VCaP (cell line): Measurements from ENCODE around the gene NSF.
"Not testable (repeated sequence)": the region's sequence is repeated elsewhere in the genome, so short reads cannot be mapped to it uniquely, and the experiment has no call there.

Source experiments
- H3K27ac ChIP-seq: fragments of 450-650 bp; 2 replicates; pipeline ENCODE4 v1.5.1; 2017

NSF gene

DNA sequence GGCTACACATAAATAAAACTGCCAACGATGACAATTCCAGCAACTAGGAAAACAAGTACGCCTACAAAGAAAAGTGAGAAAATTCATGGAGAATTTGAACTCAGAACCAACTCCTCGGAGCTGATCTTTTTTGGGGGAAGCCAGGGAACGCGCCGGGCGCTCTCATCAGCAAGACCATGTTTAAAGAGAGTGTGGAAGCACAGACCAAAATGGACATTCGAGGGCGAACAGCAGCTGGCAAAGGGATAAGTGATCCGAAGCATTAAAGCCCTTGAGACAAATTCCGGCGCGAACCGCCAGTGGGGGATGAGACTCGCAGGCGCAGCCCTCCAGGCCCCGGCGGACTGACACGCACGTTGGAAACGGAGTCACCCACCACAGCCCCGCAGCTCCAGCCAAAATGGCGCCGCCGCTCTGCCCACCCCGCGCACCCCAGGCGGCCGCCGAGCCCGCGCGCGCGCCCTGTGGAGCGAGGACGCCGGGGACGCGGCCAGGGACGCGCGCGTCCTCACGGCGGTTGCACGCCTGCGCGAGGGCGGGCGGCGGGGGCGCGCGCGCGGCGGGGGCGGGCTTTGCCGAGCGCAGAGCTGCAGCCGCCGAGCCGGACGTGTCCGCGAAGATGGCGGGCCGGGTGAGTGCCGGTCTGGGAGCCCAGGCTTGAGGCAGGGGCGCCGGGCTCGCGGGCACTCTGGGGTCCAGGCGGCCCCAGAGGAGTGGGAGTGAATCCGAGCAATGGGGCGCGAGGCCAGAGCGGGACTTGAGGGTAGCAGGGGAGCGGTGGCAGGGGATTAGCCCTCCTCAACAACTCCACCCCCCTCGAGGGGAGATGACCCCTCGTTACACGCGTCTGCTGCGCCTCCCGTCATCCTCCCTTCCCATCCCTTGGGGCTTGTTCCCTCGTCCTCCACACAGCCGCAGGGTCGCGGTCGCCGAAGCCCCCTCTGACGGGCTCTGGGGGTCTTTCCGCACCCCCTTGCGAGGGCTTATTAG is at the start of gene NSF:
Gene NSF, plus strand, starts transcription at position 513 of the 990 bp plus-strand sequence. Its CDS starts 107 bp downstream, at position 620.
- not testable (repeated sequence) for H3K27ac ChIP-seq

DNA sequence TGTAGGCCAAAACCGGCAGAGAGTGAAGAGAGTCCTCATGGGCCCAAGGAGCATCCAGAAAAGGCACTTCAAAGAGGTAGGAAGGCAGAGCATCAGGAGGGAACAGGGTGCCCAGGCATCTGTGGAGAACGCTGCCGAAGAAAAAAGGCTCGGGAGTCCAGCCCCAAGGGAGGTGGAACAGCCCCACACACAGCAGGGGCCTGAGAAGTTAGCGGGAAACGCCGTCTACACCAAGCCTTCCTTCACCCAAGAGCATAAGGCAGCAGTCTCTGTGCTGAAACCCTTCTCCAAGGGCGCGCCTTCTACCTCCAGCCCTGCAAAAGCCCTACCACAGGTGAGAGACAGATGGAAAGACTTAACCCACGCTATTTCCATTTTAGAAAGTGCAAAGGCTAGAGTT is 41.9 kb upstream of the NSF start:
- H3K27ac ChIP-seq: not testable (repeated sequence)

DNA sequence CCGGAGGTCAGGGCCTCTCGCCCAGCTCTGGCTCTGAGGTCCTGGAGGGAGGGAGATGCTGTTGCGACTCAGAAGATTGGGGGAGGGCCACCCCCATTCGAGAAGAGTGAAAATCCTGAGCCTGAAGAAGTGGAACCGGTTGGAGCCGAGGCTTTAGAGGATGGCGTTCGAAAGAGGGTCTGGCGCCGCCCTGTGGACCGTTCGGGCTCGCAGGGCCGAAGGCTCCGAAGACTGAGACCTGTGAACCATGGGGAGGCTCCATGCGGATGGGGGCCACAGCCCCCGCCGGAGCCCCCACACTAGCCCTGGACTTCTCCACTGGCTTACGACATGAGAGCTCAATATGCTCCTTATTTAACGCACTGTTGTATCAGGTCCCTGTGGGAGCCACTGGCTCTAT is 31.3 kb upstream of the NSF start:
- H3K27ac ChIP-seq: not testable (repeated sequence)

DNA sequence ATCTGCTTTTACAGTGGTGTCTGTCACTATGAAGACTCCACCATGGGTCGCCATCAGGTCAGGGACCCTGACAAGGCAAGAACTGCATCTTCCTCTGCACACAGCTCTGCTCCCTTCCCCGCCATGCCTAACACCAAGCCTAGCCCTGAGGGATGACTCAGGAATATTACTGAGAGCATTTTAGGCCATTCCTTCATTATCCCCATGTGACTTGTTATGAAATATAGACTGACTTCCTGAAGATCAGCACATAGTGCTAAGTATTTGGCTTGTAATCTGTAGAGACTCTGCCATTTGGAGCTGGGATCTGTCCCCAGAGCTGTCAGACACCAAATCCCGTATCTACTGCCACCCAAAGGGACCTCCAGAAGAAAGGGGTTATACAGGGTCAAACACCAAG is 30.4 kb upstream of the NSF start:
- not testable (repeated sequence) for H3K27ac ChIP-seq

DNA sequence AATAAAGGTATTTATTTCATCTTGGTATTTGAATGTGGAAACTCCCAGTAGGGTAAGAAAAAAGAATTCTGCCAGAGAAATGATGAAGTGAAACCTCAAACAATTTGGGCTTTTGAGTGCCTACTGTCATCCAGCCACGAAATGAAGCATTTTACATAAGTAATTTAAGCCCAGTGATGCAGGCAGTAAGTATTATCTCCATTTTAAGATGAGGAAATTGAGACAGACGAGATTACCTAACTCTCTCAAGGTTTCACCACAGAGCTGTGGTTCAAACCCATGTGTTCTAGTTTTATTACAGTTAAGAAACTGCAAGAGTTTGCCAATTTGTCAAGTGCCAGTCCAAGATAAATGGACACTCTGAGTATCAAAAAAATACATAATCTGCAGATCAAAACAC is 24.2 kb upstream of the NSF start:
- H3K27ac ChIP-seq: not testable (repeated sequence)

DNA sequence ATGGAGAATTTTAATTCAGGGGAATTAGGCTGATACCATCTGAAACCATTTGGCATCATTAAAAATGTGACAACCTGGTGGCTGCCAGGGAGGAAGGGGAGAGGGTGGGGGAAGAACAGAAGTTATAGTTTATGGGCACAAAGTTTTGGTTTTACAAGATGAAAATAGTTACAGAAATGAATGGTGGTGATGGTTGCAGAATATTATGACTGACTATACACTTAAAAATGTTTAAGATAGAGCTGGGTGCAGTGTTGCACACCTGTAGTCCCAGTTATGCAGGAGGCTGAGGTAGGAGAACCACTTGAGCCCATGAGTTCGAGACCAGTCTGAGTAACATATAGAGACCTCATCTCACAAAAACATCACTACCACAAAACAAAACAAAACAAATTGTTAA is 23.5 kb upstream of the NSF start:
- H3K27ac ChIP-seq: not testable (repeated sequence)

DNA sequence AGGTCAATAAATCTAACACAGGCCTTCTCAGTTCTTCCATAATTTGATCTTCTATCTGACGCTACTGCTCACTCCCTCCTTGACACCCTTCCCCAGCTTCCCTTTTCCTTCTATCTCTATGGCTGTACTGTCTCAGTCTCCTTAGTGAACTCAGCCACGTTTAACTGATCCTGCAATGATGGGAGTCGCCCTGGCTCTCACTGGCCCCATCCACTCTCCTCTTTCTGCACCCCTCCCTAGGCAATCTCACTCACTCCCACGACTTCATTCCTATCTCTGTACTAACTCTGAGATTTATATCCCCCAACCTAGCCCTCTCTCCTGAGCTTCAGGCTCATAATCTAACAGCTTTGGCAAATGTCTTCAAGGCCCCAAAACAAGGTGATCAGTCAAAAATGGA is 18.7 kb upstream of the NSF start:
- not testable (repeated sequence) for H3K27ac ChIP-seq

DNA sequence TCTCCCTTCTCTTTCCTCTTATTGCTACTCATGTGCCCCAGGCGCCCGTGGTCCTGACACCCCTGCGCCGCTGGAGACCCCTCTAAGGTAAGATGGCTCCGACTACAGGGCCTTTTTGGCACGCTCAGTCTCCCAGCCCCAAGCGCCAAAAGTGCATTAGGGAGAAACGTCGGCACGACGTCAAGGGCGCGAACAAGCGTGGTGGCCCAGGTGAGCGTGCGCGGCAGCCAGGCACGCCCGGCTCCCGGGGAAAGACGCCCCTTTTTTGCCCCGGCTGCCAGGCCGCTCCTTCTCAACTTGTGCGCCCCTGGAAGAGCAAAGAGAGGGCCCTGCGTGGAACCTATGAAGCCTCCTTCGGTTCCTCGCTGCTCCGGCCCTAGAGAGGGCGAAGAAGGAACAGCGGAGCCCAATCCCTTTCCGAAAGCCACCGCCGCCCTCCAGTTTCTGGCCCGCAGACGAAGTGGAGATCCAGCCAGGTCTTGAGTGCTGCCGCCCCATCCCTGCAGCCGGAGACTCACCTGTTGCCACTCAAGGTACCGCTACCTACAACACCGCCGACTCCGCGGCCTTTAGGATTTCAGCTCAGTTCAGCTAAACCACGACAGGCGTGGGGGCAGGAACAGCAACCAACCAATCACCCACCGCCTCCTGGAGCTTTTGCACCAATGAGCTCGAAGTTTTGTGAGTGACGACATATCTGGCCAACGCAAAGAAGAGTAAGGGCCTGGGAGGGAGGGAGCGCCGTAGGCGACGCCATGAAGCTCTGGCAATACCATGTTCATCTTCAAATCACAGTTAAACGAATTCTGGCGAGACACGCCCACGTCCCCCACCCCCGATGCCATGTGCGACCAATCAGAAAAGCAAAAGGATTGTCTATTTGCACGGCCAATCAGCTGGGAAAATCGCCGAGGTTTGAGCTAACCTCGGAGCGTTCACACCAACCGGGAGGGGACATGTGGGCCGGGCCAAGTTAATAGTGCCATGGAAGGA is 11.1 kb upstream of the NSF start, which contains the start of gene ARL17A:
Gene ARL17A, minus strand, starts transcription at position 609 of the 993 bp plus-strand sequence. CDS start 3,369 bp downstream, outside the sequence.
- not testable (repeated sequence) for H3K27ac ChIP-seq

DNA sequence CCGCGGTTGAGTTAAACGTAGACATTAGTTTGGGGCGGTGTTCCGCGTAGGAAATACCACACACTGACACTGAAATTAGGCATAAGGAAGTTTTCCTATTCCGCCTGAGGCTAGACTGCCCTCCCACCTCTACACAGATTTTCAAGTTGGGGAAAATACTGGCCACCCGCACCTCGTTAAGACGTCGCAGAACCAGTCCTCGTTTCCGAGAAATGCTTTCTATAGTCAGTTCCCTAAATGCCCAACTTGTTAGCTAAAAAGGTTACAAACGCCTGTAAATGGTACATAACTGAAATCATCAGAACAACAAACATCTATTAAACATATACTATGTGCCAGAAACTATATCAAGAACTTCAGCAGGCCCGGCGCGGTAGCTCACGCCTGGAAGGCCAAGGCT is 10.4 kb upstream of the NSF start:
- H3K27ac ChIP-seq: not testable (repeated sequence)

DNA sequence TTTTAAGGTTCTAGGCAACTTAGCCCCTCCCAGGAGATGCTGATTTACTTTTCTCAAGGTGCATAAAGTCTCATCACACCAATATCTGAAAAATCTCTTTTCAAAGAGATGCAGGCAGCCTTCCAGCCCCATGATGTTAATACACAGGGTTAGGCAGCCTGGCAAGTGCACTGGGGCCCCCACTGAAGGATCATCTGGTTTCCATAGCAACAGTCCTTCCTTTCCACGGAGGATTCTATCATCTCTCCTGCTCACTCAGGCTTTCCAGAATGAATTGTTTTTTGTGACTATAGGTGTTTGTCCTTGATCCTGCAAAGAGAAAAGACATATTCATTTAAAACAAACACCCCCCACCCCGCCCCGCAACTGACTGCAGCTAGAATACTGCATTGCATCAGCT is 5.0 kb upstream of the NSF start:
- not testable (repeated sequence) for H3K27ac ChIP-seq

DNA sequence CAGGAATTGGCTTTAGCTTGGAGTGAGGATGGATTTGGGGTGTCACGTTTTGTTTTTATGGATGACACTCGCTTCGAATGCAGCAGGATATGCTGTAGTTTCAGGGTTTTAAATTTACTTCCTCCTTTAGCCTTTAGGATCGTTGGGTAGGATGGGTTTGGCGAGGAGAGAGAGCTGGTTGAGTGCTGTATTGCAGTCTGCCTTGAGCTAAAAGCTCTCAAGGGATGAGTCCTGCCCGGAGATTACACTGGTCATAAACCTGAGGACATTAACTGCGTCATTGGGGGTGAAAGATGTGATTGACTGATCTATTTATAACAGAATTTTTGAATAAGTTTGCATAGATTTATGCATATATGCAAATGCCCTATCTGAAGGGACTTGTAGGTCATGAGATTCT is 863 bp downstream of the NSF start:
- not testable (repeated sequence) for H3K27ac ChIP-seq

DNA sequence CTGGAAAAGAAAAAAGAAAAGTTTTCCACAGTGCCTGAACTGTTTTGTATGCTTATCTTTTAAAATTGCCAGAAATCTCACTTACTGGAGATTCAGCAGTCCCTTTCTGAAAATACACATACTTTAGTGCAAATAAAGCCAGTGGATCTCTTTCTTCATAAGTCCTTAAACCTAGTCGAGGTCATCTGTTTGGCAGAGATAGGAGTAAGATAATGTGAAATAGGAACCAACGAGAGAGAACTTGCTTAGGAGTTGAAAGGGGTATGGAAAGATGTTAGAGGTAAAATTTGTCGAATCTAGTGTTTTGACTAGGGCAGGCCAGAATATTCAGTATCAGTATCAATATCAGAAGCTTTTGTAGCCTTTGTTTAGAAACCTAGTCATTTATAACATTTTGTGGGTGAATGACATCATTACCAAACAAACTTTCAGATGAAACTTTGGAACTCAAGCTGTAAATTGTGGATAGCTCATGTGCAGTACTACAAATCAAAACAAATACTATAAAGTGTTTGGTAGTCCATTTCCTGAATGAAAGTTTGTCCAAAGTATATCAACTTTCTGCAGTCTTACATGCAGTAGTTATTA is 8.0 kb downstream of the NSF start:
- not testable (repeated sequence) for H3K27ac ChIP-seq

DNA sequence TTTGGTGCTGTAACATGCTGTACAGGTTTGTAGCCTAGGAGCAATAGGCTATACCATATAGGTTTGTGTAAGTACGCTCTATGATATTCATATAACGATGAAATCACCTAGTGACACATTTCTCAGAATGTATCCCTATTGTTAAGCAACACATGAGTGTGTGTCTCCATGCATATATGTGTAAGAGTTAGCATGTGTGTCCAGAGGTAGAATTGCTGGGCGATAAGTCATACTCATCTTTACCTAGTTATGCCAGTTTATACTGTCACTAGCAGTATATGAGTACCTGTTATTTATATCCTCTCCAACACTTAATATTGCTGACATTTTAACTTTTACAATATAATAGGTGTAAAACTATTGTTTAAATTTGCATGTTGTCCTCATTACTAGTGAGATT is 10.3 kb downstream of the NSF start:
- not testable (repeated sequence) for H3K27ac ChIP-seq

DNA sequence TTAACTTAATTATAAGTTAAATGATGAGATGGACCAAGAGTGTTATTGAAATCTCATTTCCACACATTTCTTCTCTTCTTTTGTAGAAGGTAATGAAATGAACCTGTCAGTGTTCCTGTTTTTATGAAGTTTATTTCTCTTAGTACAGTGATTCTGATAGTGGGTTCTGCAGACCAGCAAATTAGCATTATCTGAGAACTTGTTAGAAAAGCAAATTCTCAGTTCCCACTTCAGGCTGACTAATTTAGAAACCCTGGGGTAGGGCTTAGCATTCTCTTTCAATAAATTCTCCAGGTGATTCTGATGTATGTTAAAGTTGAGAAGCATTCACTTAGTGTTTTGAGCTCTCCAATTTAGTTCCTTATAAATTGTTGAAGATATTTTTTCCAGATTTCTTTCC is 12.7 kb downstream of the NSF start:
- H3K27ac ChIP-seq: not testable (repeated sequence)

DNA sequence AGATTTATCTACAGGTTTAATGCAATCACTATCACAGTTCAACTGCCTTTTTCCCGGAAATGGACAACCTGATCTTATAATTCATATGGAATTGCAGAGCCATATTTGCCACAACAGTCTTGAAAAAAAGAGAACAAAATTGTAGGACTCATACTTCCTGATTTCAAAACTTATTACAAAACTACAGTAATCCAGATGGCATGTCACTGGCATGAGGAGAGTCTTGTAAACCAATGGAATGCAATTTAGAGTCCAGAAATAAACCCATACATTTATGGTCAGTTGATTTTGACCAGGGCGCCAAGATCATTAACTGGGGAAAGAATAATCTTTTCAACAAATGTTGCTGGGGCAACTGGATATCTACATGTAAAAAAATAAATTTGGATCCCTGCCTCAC is 20.8 kb downstream of the NSF start:
- H3K27ac ChIP-seq: not testable (repeated sequence)

DNA sequence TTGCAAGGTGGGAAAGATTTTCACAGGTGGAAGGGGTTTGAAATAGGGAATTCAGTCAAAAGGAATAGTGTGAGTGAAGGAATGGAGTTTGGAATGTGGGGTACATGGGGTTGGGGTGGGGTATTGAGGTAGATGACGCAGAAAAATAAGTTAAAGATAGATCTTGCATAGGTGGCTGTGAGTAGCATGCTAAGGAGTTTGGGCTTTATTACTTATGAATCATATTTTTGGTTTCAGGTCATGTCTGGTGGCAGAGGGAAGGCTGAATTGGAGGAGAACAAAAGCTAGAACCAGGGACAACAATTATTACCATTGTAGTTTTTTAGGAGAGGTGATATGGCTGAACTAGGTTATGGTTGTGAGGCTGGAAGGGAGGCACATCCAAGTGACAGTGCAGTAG is 23.4 kb downstream of the NSF start:
- H3K27ac ChIP-seq: not testable (repeated sequence)

DNA sequence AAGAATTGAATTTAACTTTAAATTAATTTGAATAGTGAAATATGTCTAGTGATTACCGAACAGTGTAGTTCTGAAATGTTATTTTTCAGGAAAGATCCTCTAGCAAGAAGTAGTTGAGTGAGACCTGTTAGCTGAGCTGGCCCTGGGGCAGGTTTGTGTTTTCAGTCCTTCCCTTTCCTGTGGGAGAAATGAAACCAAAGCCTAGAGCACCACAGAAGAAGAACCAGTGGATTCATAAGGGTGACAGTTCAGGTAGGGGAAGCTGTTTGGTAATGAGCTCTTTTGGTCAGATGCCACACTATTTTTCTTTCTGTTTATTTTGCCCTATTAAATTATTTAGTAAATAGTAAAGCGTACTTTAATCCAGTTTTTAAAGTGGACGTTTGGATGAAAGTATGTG is 26.7 kb downstream of the NSF start:
- not testable (repeated sequence) for H3K27ac ChIP-seq

DNA sequence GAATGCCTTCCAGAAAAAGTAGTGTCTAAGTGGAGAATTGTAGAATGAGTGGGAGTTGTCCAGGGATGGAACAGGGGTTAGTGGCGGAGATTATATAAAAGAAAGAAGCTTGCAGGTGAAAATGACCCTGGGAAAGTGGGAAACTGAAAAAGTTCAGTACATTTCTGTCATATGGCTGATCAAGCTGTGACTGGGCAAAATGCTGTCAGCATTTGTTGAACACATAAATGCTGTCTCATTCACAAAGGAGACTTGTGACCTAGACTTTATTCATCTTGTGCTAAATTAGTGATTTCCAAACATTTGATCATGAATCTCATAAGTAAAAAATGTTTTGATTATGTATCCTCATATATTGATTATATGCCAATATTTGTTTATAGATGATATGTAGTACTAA is 28.5 kb downstream of the NSF start:
- H3K27ac ChIP-seq: not testable (repeated sequence)

DNA sequence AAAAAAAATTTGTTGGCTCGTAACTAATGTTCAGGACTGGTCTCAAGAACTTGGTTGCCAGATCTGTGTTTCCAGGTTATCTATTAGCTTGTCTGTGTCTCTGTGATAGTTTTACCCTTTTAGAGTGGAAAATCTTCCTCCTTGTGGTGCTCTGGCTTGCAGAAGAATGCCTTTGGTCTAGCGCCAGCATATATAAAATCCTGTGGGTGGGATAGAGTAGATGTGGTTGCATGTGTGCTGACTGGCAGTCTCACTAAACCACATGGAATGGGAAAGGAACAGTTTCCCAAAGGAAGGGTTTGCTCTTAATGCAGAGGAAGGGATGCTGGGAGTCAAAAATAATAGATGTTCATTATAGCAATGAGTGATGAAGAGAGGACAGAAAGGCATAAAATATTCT is 33.3 kb downstream of the NSF start:
- H3K27ac ChIP-seq: not testable (repeated sequence)

DNA sequence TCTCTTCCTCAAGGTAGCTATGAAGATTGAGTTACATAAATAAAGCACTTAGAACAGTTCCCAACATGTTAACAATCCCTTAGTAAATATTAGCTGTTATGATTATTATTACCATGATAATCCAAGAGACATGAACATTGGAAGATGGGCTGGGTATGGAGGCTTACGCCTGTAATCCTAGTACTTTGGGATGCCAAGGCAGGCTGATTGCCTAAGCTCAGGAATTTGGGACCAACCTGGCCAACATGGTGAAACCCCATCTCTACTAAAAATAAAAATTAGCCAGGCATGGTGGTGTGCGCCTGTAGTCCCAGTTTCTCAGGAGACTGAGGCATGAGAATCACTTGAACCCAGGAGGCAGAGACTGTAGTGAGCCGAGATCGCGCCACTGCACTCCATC is 34.3 kb downstream of the NSF start:
- H3K27ac ChIP-seq: not testable (repeated sequence)

DNA sequence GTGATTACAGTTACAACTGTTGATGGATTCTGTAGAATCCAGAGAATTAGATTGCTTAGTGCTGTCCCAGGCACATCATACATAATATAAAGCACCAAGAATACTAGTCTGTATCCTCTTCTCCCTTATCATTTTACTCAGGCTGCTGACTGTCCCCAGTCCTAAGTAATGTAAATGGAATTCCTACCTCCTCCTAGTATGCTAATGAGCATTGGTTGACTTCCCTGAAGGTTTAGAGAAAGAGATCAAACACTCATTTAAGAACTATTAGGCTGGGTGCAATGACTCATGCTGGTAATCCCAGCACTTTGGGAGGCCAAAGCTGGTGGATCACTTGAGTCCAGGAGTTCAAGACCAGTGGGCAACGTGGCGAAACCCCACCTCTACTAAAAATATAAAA is 37.0 kb downstream of the NSF start:
- not testable (repeated sequence) for H3K27ac ChIP-seq
